NCI-H1930 (cell line): ENCODE results near the gene LRRC43.
A peak's percentile ranks its signal among the peaks of the same experiment; 100 is the strongest.

Experiments
- DNase-seq, 2 experiments: peaks; one replicate each; lab custom pipeline; 2025; lab: John Stamatoyannopoulos, UW

Gene LRRC43

DNA sequence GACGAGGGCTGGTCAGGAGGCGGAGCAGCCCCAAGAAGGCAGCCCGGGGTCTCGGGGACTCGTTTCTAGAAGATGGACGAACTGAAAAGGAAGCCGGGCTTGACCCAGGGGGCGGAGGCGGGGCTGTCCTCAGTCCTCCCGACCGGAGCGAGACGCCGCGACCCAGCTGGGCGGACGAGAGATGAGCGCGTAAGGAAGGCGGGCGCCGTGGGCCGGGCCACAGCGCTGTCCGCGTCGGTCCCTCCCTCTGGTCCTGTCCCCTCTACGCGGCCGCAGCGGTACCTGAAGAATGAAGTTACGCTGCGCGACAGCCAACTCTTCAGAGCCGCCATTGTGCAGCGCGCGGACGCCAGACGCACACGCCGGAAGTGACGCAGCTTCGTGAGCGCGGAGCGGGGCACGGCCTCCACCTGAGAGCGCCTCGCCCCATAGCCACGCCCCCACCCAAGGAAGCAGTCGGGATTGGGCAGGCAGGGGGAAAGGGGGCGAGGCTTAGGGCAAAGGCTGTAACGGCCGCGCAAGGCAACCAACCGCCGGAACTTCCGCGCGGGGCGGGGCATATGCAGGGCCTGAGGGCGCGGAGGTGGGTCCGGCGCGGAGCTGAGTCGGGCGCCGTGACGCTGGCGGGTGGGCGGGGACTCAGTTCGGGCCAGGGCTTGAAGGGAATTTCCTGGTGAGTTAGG lies 42.9 kb downstream of the LRRC43 start, which contains the start of gene DIABLO:
DIABLO (minus strand) TSS at position 370 of the 683 bp plus-strand sequence; CDS start at position 332, 38 bp downstream.
- DNase-seq: peak; percentile 99

DNA sequence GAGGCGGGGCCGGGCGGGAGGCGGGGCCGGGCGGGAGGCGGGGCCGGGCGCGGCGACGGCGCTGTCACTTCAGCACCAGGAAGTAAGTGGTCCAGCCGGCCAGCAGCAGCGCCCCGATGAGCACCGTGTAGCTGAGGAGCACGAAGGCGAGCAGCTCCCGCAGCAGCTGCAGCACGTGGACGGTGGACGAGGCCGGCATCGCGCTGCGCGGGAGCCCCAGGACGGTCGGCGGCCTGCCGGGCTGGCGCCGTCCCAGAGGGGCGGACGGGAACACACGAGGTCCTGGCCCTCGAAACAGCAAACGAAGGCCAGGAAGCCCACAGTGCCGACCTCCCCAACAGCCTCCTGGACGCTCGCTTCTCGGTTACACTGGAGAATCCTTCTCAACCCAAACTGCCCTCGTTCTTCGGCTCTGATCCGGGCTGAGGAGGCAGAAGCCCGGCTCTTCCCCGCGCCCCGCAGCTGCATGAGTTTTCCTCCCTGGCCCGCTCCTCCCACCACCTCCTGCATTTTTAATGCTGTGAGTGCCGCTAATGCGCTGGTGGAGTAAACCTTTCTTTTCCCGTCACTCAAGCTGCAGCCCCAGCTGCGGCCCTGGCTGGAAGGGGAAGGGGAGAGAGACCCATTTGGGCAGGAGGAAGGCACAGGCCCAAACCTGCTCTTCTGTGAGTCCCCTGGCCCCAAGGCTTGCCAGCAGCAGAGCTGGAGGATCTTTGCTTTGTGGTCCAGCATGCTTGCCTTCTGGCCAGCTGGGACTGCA lies 43.6 kb downstream of the LRRC43 start:
- no peak for DNase-seq

DNA sequence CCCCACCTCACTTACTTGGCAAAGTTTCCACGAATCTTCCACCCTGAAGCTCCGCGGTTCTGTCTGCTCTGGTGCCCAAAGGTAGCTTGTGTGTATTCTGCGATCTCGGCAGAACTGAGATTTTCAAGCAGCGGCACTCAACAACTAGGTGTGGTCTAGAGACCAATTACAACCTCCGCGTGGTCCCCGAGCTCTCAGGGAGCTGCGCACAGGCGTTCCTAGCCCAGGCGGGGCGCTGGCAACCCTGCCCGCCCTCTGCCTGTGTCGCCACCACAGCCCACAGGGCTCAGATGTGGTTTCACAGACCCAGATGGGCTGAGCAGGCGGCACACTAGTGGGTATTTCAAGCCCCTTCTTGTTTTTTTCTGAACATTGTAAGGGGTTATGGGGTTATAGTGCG lies 44.4 kb downstream of the LRRC43 start:
- DNase-seq: no peak

DNA sequence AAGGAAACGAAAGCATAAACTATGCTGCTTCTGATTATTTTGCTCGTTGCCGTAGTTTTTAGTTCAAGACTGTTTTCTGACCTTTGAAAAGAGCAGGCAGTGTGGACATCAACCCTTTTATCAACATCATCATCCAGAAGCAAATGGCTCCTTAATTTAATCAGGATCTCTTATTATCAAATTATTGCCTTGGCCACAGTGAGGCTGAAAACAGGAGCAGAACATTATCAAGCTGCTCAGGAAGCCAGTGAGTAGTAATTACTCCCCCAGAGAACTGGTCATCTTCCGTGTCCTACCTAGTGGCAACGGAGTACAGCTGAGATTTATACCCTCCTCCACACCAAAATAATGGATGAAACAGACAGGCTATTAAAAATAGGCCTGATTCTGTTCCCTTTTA lies 45.2 kb downstream of the LRRC43 start:
- DNase-seq: no peak

DNA sequence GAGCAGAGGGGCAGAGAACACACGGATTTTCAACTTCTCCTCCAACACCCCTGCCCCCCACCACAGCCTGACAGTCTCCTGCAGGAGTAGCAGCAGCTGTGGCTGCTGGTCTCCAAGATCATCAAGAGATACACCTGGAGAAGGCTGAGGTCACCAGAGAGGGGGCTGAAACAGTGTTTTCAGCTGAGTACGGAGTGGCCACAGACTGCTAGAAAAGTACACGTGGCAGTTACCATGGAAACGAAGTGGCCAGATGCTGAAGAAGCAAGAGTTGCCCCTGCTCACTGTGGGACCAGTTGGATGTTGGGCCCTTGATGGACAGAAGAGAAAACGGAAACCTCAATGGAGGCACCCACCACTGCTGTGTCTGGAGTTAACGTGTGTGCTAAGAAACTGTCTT lies 47.9 kb downstream of the LRRC43 start:
- no peak for DNase-seq

DNA sequence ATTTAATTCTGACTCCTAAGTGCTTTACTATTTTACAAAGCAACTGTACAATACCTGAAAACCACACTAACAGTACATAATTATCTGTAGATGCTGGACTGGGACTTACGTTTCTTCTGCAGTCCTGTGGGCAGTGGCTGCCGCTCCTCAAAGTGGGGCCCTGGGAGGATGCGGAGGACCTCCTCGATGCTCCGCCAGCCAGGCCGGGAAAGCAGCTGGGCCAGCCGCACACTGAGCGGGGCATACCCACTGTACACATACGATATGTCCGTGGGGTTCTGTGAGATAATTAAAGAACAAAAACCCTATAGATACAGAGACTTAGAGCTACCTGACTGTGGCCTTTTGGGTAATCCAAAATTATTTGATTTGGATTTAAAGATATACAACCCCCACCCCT lies 49.8 kb downstream of the LRRC43 start:
- DNase-seq: no peak

DNA sequence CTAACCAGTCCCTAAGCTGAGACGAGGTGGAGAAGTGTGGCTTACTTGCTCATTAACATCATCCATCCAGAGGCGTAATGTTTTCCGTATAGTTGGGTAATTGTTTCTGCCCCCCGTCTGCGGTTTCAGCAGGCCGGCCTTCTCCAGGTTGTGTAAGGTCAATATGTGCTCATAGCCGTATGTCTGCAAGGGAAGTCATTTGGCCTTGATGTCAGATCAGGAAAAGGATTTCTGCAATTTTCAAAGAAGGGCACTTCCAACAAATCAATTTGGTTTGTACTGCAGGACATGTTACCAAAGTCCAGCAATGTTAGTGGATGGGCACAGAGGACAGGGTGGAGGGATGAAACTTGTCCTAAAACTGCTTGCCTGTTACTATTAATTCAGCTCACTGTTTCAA lies 52.8 kb downstream of the LRRC43 start:
- DNase-seq: no peak

DNA sequence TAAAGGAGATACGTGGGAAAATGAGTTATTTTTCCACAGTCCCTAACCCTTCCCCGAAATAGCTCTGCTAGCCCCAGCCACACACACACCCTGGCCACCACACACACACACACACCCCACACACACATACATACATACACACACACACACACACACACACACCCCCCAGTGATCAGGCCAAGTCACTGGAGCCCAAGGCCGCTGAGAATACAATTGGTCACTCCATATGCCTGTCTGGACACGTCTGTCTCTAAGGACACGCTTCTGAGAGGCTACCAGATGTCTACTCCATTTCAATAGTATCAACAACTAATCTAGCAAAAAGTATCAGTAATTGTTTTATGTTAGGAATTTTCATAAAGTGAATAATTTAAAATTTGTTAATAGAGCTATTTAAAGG lies 55.9 kb downstream of the LRRC43 start:
- no peak for DNase-seq

DNA sequence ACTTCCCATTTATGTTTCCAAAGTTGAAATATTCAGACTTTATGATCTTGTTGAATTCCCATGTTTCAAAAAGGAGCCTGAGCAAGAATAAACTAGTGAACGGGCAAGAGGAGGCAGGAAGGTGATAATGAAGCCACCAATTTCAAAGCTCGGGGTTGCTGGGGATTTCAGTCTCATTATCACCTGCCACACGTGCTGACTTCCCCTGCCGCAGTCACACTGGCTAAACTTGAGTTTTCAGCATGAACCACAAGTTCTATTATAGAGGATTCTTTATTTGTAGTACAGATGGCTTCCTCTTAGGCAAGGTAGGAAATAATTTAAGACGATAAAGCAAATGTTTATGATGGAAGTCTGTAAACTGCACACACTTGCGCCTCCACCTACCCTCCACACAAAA lies 61.0 kb downstream of the LRRC43 start:
- no peak for DNase-seq

DNA sequence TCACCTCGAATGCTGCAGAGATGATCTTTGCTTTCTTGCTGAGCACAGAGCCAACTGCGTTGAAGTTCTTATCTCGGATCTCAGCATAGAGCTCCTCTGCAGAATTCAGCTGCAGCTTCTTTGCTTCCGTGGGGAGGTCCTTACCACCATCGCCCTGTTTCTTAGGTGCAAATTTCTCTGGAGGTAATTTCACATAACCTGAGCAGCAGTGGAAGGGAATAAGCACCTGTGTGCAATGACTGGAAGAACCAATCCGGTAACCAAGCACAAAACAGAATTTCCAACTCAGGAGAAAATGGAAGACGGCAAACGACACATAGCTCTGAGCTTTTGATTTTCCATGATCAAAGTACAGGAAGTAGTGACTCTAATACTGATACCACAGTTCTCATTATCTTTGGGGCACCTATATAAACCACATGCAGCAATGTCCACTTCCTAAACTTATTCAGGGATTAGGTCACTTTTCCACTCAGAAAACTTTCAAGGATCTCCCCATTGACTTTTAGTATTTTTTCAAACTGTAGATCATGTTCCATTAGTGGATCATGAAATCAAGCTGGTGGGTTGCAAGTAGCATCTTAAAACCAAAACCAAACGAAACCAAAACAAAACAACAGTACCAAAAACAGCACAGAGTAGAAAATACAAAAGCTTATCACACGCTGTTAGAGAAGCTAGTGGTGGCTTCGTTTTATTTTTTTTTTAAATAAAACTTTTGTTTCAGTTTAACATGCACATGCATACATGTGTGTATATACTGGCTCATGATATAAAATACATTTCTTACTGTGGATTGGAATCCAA lies 61.8 kb downstream of the LRRC43 start:
- no peak for DNase-seq

DNA sequence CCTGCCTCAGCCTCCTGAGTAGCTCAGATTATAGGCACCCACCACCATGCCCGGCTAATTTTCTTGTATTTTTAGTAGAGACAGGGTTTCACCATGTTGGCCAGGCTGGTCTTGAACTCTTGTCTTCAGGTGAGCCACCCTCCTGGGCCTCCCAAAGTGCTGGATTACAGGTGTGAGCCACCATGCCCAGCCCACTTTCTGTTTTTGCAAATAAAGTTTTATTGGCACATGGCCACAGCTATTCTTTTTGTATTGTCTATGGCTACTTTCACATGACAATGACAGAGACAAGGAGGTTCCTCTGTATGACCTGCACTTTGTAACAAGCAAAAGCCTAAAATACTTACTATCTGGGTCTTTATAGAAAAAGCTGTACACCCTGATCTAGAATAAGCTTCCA lies 62.6 kb downstream of the LRRC43 start:
- no peak for DNase-seq

DNA sequence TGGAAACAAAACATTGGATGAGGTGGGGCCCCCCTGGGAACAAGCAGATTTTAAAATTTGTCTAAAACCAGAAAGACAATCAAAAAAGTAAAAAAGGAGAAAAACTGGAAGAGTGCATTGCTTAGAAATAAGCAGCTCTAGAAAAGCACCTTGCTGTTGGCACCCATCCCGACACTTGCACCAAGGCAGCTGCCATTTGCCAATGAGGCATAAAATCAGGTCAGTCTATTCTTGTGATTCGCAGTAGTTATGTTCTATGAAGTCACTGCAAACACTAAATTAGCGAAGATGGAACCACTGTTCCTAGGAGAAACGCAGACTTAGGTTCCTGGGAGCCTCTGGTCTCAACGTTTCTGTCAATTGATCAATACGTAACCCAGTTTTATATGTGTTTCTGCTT lies 67.1 kb downstream of the LRRC43 start:
- no peak for DNase-seq

DNA sequence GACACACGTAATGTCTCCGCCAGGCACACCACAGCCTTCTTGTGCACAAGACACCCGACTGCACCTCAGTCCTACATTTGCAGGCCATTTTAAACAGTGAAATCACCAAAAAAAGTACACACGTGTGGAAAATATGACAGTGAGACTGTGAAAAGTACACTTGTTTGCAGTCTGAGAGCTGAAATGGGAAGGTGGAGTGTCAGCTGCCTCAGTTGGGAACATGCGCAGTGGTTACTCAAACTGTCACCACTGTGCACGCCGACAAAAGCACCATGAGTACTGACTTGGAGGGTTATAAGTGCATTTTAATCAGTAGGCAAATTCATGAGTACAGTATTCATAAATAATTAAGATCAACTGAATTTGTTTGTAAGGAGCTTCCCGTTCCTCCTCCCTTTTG lies 67.6 kb downstream of the LRRC43 start:
- no peak for DNase-seq
